Activated CD8-positive, alpha-beta memory T cell treated with anti-CD3 and anti-CD28 coated beads, Interleukin-2, amount 50 U/mL, for 1 hour (primary cell): ENCODE results near the gene ABL2.
"Not testable (repeated sequence)": the region's sequence is repeated elsewhere in the genome, so short reads cannot be mapped to it uniquely, and the experiment has no call there.

ENCODE experiments used
- DNase-seq: peaks from one replicate; pipeline ENCODE4 v3.0.0-alpha.2; 2020; ENCODE audit errors: extremely low read depth

ABL2 gene

GRCh38 chr1:179135707-179136106, 93.8 kb downstream of the ABL2 start:
- not testable (repeated sequence) for DNase-seq

- DNase-seq, result not testable (repeated sequence)
Observed at GRCh38 chr1:179135168-179135567, 94.3 kb downstream of the ABL2 start.

GRCh38 chr1:179129702-179130473, 99.6 kb downstream of the ABL2 start:
- no peak for DNase-seq

GRCh38 chr1:179128520-179128919, 101.0 kb downstream of the ABL2 start:
- no peak for DNase-seq

GRCh38 chr1:179127163-179127895, 102.1 kb downstream of the ABL2 start:
- no peak for DNase-seq

- no peak for DNase-seq
Observed at GRCh38 chr1:179126338-179127060, 103.0 kb downstream of the ABL2 start.

GRCh38 chr1:179124873-179125272, 104.6 kb downstream of the ABL2 start:
- no peak for DNase-seq

GRCh38 chr1:179121159-179121938, 108.1 kb downstream of the ABL2 start:
- DNase-seq, result no peak

GRCh38 chr1:179120736-179121135, 108.7 kb downstream of the ABL2 start:
- DNase-seq, result no peak

- DNase-seq, result no peak
Observed at GRCh38 chr1:179119513-179119912, 110.0 kb downstream of the ABL2 start.

- no peak for DNase-seq
Observed at GRCh38 chr1:179115181-179115580, 114.3 kb downstream of the ABL2 start.

- no peak for DNase-seq
Observed at GRCh38 chr1:179108644-179109043, 120.8 kb downstream of the ABL2 start.

GRCh38 chr1:179107706-179108629, 121.5 kb downstream of the ABL2 start:
- DNase-seq, result no peak

- no peak for DNase-seq
Observed at GRCh38 chr1:179105393-179105792, 124.1 kb downstream of the ABL2 start.

GRCh38 chr1:179104611-179105250, 124.7 kb downstream of the ABL2 start:
- no peak for DNase-seq

GRCh38 chr1:179103999-179104398, 125.5 kb downstream of the ABL2 start:
- DNase-seq, result no peak

- DNase-seq, result no peak
Observed at GRCh38 chr1:179101566-179101965, 127.9 kb downstream of the ABL2 start.

- DNase-seq, result no peak
Observed at GRCh38 chr1:179099891-179100290, 129.6 kb downstream of the ABL2 start.

- DNase-seq, result no peak
Observed at GRCh38 chr1:179095924-179096323, 133.6 kb downstream of the ABL2 start.

- no peak for DNase-seq
Observed at GRCh38 chr1:179095377-179095776, 134.1 kb downstream of the ABL2 start.
